GM18508 (cell line): Measurements from ENCODE around the gene NRXN3.

Experiments
- ATAC-seq: cut with Tn5 transposase; IDR thresholded peaks from one replicate; pipeline ENCODE4 v1.9.1; 2021; ENCODE audit warnings: moderate number of reproducible peaks; ENCODE audit not compliant: insufficient read depth, unreplicated experiment

Gene NRXN3

DNA sequence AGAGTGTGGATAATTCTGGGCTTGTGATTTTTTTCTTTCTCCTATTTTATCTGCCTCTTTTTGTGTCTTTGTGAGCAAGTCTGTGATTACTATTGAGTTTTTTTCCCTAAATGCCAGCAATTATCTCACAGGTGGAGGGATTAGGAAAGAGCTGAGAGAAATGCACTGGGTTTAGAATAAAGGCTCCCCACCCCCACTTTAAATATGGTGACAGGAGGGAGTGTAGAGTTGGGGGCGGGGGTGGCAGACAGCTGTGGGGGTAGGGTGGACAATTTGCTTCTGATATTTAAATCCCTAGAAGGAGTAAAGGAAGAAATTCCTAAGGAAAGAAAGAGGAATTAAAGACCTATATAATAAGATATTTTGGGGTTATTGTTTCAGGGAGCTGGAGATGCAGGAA, 145.9 kb downstream of the NRXN3 start:
- ATAC-seq = no peak

DNA sequence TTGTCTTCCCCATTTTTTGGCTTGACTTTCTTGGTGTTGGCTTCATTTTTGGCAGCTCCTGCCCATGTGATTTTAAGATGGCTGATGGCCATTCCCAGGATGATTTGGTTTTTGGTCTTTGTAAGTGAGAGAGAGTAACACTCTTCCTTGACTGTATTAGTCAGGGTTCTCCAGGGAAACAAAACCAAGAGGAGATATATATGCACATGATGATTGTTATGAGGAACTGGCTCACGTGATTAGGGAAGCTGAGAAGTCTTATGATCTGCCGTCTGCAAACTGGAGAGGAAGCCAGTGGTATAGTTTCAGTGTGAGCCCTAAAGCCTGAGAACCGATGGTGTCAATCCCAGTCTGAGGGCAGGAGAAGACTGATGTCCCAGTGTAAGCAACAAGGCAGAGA, 146.6 kb downstream of the NRXN3 start:
- ATAC-seq = no peak

DNA sequence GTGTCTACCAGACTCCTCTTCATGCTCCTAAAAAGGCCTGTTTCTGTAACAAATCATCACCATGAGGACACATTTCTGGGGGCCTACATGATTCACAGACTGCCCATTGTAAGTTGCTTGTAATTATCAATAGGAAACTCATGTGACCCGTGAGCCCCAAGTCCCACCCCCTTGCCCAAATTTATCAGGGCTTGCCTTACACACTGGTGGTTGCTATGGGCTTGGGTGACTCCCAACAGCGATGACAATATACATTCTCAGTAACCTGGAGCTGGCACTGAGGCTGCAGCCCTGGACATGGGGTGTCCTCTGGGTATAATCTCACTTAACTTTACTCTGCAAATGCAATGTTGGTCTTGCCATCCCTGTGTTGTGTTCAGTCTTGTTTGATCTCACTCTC, 149.2 kb downstream of the NRXN3 start:
- ATAC-seq = no peak

DNA sequence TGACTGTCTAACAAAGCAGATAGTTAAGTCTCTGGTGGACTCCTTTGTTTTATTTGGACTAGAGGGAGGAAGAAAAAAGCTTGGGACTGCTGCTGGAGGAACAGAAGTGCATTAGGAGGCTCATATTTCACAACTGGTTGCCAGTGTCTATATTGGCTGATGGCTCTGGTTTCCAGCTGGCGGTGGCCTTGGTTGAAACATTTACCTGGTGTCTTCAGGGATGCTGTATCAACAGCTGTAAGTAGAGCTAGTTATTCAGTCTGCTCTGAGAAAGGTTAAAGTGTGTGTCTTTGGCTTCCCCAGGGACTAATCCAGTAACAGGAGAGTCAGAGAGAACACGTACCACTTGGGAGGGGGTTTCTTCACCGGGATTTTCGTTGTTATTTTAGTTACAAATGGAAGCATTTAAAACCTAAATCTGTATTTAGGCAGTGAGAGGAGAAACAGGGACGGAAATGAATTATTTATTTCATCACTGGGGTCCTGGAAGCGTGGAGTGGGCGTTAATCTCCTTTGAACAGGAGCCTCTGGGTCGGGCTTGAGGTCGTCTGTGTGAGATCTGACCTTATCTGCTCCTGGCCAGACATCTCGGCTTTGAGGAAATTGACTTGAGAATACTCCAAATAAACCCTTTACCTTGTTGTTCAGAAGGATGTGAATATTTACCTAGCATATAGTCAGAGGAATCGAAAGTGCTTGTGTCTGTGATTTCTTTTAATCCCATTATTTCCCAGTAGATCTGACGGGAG, 149.9 kb downstream of the NRXN3 start:
- ATAC-seq = no peak

DNA sequence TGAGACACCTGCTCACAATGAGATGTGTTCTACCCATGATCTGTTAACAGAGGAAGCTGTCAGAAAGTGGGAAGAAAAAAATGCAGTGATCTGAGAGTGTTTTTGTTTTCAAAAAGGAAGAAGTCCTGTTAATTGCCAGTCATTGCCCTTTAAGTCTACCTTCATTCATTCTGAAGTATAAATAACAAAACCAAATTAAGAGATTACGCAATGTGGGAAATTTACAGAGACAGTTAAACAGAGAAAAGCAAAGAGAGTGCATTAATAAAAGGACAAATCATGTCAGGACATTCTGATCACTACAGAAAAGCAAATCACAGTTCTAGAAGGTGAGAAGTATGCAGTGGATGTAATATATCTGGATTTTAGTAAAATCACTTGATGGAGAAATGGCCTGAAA, 154.2 kb downstream of the NRXN3 start:
- no peak for ATAC-seq

DNA sequence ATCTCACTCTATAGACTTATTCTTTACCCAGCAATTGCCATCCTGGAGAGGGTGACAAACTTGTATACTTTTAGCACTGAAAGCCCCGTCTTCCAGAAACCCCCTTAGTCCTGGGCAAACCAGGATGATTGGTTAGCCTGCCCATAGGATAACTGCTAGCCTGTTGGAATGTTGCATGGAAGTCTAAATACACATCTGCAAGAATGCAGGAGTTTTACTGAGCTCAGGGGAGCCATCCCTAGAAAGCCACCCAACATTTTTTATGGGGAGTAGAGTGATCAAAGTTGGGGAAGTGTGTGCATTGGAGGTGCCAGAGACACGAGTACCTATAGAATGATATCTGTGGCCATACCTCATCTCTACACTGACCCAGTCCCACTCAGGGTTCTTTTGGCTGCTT, 155.7 kb downstream of the NRXN3 start:
- ATAC-seq = no peak

DNA sequence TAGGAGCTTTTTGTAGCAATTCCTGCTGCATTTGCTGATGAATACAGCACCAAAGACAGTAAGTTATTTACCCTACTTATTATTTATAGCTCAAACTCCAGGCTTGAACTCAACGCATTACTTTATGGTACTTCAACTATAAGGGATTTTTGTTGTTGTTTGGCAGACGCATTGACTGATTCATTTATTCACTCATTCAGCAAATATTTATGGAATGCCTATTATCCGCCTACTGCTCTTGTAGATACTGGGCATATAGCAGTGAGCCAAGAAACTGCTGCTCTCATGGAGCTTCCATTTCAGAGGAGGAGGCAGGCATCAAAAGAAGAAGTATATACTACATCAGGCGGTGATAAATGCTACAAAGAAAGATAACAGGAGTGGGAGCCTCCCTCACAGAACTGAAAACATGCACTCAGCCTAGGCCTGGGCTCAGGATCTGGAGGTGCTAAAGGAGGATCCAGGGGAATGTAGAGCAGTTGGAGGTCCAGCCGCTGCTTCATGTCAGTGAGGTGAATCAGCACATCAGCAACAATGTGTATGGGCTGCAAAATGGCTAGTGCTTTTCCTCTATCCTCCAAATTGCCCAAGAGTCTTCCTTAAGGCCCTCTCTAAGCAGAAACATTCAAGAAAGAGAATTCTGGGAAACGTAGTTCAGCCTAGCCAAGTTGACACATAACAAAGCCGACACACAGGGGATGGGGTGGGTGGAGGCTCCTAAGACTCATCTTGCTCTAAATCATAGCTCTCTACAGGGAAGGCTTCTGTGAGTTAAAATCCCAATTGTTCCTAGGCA, 157.5 kb downstream of the NRXN3 start:
- no peak for ATAC-seq

DNA sequence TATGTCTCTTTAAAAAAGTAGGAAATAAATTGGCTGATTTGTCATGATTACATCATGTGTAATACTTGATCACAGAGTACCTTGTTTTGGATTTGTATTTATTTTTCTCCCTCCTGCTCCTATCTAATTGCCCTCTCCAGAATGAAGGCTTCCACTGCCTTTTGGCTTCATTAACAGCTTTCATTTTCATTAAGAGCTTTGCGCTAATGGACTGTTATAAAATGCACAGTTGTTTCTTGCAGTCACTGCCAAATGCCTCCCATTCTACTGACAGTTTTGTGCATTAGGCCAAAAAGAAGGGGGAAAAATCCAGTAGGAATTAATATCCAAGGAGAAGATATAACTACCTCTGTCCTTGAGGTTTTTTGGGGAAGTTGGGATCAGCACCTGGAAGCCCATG, 159.2 kb downstream of the NRXN3 start:
- ATAC-seq = no peak

DNA sequence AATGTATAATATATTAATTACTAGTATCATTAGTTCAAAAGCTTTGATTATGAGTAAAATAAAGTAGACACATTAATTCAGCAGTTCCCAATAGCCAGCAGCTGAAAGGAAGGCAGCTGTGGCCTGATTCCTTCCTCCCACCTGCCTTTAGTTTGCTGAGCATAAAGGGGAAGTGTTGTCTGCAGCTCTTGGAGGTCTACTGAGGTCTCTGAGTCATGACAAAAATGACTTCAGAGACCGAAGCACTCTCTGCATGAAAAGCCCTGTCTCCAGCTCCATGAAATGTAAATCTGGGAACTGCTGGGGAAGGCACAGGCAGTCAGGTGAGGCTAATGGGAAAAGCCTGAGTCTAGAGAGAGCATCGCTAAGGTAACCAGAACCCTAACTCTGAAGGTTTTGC, 165.4 kb downstream of the NRXN3 start:
- ATAC-seq = no peak

DNA sequence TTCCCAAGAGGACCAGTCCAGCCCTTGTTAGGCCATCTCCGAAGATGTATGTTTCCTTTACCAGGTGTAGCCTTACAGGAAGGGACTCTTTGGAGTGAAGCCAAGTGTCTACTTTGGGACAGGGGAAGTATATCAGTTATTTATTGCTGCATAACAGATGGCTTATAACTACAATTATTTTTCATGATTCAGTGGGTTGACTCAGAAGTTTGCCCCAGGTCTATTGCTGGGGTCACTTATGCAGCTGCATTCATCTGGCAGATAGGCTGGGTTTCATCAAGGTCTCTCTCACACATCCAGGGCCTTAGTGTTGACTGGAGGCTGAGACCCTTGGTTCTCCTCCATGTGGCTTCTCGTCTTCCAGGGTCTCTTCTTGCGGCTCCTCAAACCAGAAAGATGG, 170.1 kb downstream of the NRXN3 start:
- no peak for ATAC-seq

DNA sequence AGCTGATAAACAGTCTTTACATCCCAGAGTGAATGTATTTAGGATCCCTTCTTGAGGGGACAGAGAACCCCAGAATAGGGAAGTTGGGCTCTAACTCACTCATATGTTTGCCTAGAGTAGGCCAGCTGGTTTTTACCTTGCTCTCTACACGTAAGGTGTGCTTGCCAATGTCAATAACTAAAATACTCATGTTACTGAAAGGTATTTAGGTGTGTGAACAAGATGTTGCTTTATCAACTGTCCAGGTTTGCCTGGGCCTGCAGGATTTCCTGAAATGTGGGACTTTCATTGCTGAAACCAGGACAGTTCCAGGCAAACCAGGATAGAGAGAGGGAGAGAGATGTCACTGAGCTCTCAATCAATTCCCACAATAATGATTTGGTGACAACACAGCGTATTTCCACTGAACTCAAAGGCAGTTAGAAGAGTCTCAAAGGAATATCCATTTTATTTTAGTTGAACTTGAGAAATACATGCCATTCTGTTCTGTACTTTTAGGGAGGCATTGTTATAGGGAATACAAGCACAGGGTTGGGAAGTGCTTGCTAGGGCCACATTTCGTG, 171.7 kb downstream of the NRXN3 start:
- ATAC-seq = no peak

DNA sequence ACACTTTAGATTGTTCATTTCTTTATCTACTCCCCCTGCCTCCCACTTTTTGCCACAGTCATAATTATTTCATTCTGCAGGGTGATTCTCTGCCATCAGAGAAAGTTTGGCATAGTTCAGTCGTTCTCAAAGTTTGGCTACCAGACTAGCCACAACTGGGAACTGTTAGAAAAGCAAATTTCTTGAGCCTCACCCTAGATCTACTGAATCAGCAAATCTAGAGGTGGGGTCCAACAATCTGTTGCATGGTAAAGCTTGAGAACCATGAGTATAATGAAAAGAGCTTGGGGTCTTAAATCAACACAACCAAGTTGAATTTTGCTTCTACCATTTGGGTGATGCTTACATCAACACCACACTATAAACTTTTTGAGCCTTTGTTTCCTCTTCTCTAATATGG, 172.7 kb downstream of the NRXN3 start:
- no peak for ATAC-seq

DNA sequence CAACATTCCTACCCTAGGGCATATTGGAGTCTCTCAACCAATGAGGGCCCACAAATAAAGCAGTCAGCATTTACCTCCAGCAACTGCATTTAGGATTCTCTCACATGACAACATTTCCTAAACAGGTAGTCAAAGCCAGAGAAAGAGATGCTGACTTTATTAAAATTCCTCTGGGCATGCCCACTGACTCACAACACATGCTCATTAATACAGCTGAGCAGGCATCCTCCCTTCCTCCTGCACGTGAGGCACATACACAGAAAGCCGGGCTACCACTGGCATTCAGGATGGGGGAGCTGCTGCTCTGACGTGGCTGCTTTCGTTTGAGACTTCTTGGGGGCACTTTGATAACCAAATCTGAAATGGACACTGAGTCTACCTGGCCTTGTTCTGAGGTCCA, 174.1 kb downstream of the NRXN3 start:
- ATAC-seq = no peak

DNA sequence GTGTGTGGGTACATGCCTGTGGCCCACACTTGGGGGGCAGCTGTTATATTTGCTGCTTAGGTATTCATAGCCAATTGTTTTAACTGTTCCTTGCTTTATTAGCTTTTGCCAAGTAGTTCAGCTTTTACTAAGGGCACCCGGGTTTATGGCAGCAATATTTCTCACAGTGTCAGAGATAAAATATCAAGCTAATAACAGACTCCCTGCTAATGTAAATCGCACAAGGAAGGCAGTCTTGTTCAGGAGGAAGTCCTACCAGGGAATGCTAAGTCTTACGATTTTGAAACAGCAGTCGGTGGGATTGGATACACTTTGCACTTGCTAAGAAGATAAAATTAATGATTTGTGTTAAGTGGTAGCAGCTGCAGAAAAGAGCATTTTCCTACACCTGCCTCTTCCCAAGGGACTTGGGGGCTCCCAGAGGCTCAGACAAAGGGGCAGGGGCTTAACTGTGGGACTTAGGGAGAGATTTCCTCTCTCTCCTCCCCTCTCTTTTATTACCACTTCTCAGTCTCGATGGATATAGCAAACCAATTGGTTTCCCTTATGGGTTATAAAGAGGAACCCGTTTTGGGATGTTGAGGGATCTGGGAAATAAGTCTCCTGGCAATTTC, 175.1 kb downstream of the NRXN3 start:
- ATAC-seq = no peak

DNA sequence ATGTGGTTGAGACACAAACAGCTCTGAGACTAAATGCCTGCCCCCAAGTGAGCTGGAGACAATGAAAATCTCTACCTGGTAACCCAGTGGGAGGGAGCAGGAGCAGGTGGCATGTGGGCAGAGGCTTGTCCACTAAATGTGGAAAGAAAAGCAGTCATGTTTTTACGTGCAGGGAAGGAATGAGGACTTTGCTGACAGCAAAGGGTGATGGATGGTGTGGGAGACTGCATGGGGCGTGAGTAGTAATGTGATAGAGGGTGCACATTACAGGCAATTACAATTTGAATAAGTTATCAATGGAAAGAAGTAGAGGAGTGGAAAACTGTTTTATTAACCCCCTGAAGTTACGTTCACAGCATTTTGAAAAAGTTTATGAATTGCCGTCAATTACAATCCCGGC, 176.6 kb downstream of the NRXN3 start:
- ATAC-seq = no peak

DNA sequence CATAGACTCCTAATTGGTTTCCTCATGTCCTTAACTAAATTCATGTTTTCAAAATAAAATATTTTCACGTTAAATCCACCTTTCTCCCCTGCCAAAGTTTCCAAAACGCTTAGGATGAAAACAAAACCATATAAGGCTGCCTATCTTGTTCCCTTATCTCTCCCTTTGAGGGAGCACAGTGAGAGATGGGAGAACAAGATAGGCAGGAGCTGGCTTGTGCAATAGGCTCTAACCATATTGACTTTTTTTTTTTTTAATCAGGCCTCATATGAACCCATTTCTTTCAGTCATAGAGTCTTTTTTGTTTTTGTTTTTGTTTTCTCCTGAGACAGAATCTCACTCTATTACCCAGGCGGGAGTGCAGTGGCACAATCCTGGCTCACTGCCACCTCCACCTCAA, 184.9 kb downstream of the NRXN3 start:
- ATAC-seq = no peak

DNA sequence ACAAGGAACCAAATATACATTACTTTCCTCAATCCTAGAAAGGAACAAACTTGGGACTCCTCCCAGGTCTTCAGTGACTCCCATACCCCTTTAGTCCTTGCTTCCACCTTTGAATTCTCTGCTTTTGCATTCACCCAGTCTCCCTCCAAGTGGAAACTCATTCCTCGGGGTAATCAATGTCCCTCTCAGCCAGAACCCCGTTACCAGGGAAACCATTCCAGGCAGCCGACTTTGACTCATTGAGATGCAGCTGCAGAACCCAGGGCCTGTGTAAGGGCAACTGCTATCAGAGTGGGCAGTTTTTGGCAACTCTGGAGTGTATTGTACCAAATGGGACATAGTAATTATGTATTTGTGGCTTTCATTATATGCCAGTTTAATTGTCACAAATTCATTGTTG, 186.2 kb downstream of the NRXN3 start:
- no peak for ATAC-seq

DNA sequence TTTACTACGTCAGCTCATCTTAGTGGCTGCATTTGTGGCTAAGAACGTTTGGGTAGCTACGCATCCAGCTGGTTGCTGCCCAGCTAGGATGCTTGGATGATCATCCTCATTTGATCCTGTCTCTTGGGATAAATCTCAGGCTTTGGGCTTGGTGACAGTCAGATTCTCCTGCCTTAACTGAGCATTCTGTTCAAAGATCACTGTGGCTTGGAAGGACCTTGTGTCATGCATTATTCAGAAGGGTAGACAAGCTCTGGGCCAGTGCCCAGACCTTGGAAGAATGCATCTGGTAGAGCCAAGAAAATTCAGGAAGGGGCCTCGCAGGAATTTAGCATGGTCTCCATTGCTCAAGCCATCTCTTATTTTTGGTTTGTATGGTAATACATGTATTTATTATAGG, 188.4 kb downstream of the NRXN3 start:
- no peak for ATAC-seq

DNA sequence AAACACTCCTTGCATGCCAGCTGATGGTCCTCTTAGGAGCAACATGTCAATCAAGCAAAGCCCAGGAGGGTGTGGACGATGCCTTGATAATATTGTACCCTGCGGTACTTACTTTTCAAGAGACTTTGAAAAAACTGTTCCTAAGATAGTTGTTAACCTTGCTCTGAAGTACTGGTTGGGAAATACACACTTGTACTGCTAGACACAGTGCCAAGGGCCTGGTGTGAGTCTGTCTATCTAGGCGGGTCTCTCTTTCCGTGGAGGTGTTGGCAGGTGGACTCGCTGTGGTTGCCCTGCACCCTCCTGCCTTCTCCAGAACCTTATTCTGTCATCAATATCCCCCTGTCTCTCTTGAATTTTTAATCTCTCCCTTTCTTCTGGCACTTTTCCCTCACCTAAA, 189.4 kb downstream of the NRXN3 start:
- no peak for ATAC-seq

DNA sequence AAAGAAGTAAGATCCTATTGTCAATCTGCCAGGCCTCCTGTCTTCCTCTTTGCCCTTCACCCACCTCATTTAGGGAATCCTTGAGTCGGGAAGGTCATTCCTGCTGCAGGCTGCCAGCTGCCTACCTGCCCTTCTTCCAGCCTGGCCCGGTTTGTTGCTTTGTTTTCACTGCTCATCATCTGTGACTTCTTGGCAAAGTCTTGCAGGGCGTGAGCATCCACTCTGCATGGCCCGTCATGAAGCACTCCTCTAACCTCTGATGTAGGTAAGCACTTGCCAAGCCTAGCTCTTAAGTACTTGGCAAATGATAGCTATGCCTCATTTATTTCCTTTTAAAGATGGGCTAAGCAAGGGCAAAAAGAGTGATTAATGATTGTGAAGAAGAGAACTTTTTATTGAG, 192.8 kb downstream of the NRXN3 start:
- ATAC-seq = no peak

DNA sequence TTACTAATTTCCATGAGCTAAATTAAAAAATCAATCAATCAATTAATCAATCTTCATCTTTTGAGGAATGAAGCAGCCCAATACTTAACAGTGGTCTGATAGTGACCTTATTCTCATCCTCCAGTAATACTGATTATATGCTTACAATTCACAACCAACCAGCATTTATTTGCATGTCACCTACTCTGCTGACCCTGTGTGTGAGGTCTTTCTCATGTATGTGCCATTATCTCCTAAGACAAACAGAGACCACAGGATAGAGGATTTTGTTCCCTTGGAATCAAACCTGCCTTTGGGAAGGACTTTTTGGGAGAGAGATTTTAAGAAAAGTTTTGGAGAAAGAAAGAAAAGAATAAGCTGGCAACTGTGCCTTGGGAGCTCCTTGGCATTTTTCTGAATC, 197.2 kb downstream of the NRXN3 start:
- no peak for ATAC-seq
